Inflammatory macrophage treated with lipopolysaccharide for 1 hour (primary cell): ENCODE data around the gene MAVS.

Source experiments
- DNase-seq, 2 donors: peaks; one replicate each; pipeline ENCODE4 v3.0.0-alpha.2; 2020 to 2022

MAVS gene

GRCh38 chr20:3916364-3916763 is 69.7 kb downstream of the MAVS start:
- DNase-seq, result no peak

GRCh38 chr20:3919352-3919751 is 72.7 kb downstream of the MAVS start:
- peak in 1 of 2 donors; percentile 41 for DNase-seq

- no peak for DNase-seq
These were observed 75.8 kb downstream of the MAVS start for GRCh38 chr20:3922223-3922982.

- no peak for DNase-seq
These were observed 76.3 kb downstream of the MAVS start for GRCh38 chr20:3922983-3923339.

GRCh38 chr20:3923818-3924217 is 77.2 kb downstream of the MAVS start:
- DNase-seq, result peak; percentile 78 to 89

DNA sequence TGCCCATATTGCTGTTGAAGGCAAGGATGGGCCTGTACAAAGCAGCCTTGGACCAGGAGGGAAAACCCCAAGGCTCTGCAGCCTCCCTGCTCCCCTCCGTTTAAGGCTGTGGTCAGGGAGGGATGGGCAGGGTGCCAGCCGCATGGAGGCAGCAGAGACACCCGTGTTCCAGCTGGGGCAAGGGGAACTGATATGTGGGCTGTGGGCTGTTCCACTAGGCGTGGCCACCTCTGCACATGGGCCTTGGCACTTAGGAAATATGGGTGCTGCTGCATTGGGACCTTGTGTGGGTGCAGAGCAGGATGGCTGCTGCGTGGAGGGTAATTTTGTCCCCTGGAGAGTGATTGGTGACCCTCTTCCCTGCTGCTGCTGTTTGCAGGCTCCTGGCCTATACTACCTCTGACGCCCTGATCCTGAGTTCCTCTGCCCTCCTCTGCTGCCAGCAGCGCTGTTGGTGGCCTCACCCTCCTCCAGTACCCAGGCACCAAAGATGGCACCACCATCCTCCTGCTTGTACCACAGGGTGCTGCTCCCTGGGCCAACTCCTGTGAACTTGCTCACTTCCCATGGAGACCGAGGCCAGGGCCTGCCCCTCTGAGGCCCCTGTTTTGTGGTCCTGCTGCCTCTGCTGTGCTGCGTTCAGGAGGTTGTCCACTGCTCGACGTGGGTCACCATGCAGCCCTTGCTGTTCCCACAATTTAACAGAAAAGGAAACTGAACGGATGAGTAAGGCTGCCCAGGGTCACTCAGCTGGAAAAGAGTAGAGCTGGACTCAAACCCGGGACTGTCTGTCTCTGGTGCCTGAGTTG is 77.9 kb downstream of the MAVS start:
- peak; percentile 74 to 87 for DNase-seq

- DNase-seq, result no peak
These were observed 78.6 kb downstream of the MAVS start for GRCh38 chr20:3925113-3925695.
